Measurements from ENCODE around the gene ZFP1. TPM values are rescaled to one million over a fixed set of nuclear protein-coding genes. Genes with fewer than 3 reads are reported as not detected.

ZFP1 gene
- total RNA-seq, 1 donor from 2014 or later, result 14.0 TPM

DNA sequence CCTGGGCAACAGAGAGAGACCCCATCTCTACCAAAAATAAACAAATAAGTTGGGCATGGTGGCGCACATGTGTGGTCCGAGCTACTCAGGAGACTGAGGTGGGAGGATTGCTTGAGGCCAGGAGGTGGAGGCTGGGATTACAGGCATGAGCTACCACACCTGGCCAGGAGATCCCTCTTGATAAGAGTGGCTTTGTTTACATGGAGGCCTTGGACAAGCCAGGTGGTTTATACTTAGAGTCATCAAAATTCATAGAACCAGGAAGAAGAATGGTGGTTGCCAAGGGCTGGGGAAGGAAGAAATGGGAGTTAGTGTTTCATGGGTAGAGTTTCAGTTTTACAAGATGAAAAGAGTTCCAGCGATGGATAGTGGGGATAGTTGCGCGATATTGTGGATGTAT, 8.8 kb upstream of the ZFP1 start:
- intact Hi-C loops (cut with micrococcal nuclease), result no loop called here
- no peaks in the 10 kb centered on the region for H3K36me3 Mint-ChIP-seq (ENCODE audit: low read depth)
- H3K27ac Mint-ChIP-seq, result no peak overlapping the region
- no peak overlapping the region for H3K4me3 Mint-ChIP-seq (ENCODE audit: low read depth)
- H3K9me3 Mint-ChIP-seq, result no peaks in the 10 kb centered on the region
- no peak for DNase-seq (ENCODE audit: low spot score)
- H3K27me3 Mint-ChIP-seq (ENCODE audit: low read depth), result no peaks in the 10 kb centered on the region
- H3K4me1 Mint-ChIP-seq (ENCODE audit: low read depth), result peaks cover 7% of the 10 kb centered on the region

GRCh38 chr16:75143941-75144340, 4.4 kb upstream of the ZFP1 start:
- intact Hi-C loops (cut with micrococcal nuclease), result no loop called here
- Mint-ChIP-seq H3K27me3 (ENCODE audit: low read depth) (no peaks in the 10 kb centered on the region), H3K36me3 (ENCODE audit: low read depth) (peaks cover 1% of the 10 kb centered on the region), H3K9me3 (no peaks in the 10 kb centered on the region), H3K4me3 (ENCODE audit: low read depth) (no peak overlapping the region), H3K4me1 (ENCODE audit: low read depth) (peaks cover 3% of the 10 kb centered on the region), H3K27ac (no peak overlapping the region)
- DNase-seq (ENCODE audit: low spot score), result no peak

- peaks cover 26% of the 10 kb centered on the region for H3K9me3 Mint-ChIP-seq
- H3K27me3 Mint-ChIP-seq (ENCODE audit: low read depth), result no peaks in the 10 kb centered on the region
- intact Hi-C loops (cut with micrococcal nuclease), result loop anchor here (1.0 to 2.0 kb wide), 4 partner anchors 39 to 447 kb away; partner anchors contain the start of genes CFDP1, MLKL and WDR59
- DNase-seq (ENCODE audit: low spot score), result no peak
- H3K4me3 Mint-ChIP-seq (ENCODE audit: low read depth), result peak overlapping the region; percentile 87
- H3K36me3 Mint-ChIP-seq (ENCODE audit: low read depth), result peaks cover 38% of the 10 kb centered on the region
- no peak overlapping the region for H3K27ac Mint-ChIP-seq
- peaks cover 14% of the 10 kb centered on the region for H3K4me1 Mint-ChIP-seq (ENCODE audit: low read depth)
Observed at GRCh38 chr16:75147968-75148310, 385 bp upstream of the ZFP1 start.

DNA sequence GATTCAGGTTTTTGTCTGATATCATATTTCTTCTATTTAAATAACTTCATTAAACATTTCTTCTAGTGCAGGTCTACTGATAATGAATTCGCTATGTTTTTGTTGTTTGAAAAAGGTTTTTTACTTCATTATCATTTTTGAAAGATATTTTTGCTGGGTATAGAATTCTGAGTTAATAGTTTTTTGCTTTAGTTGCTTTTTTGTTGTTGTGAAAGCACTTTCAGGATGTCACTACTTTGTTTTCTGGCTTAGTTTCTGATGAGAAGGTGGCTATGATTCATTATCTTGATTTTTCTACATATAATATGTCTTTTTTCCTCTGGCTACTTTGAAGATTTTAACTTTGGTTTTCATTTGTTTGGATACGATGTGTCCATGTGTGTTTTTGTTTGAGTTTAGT, 3.5 kb downstream of the ZFP1 start:
- Mint-ChIP-seq H3K4me1 (ENCODE audit: low read depth) (peaks cover 12% of the 10 kb centered on the region), H3K27ac (no peak overlapping the region), H3K27me3 (ENCODE audit: low read depth) (no peaks in the 10 kb centered on the region), H3K9me3 (peaks cover 33% of the 10 kb centered on the region), H3K36me3 (ENCODE audit: low read depth) (peaks cover 69% of the 10 kb centered on the region), H3K4me3 (ENCODE audit: low read depth) (no peak overlapping the region)
- intact Hi-C loops (cut with micrococcal nuclease), result no loop called here
- no peak for DNase-seq (ENCODE audit: low spot score)

GRCh38 chr16:75152635-75153034, 4.3 kb downstream of the ZFP1 start:
- Mint-ChIP-seq H3K27ac (peak overlapping the region; percentile 1), H3K4me1 (ENCODE audit: low read depth) (peaks cover 12% of the 10 kb centered on the region)

GRCh38 chr16:75160386-75160785, 12.1 kb downstream of the ZFP1 start:
- H3K27ac Mint-ChIP-seq, result no peak overlapping the region
- H3K4me1 Mint-ChIP-seq (ENCODE audit: low read depth), result no peaks in the 10 kb centered on the region
- intact Hi-C loops (cut with micrococcal nuclease), result no loop called here
- H3K9me3 Mint-ChIP-seq, result peaks cover 43% of the 10 kb centered on the region
- no peak overlapping the region for H3K4me3 Mint-ChIP-seq (ENCODE audit: low read depth)
- no peak for DNase-seq (ENCODE audit: low spot score)
- no peaks in the 10 kb centered on the region for H3K27me3 Mint-ChIP-seq (ENCODE audit: low read depth)
- peaks cover 82% of the 10 kb centered on the region for H3K36me3 Mint-ChIP-seq (ENCODE audit: low read depth)

More at GRCh38 chr16:75152635-75153034, 4.3 kb downstream of the ZFP1 start:
- no peak overlapping the region for H3K4me3 Mint-ChIP-seq (ENCODE audit: low read depth)
- intact Hi-C loops (cut with micrococcal nuclease), result no loop called here
- H3K36me3 Mint-ChIP-seq (ENCODE audit: low read depth), result peaks cover 77% of the 10 kb centered on the region
- H3K27me3 Mint-ChIP-seq (ENCODE audit: low read depth), result no peaks in the 10 kb centered on the region
- no peak for DNase-seq (ENCODE audit: low spot score)
- peaks cover 33% of the 10 kb centered on the region for H3K9me3 Mint-ChIP-seq

DNA sequence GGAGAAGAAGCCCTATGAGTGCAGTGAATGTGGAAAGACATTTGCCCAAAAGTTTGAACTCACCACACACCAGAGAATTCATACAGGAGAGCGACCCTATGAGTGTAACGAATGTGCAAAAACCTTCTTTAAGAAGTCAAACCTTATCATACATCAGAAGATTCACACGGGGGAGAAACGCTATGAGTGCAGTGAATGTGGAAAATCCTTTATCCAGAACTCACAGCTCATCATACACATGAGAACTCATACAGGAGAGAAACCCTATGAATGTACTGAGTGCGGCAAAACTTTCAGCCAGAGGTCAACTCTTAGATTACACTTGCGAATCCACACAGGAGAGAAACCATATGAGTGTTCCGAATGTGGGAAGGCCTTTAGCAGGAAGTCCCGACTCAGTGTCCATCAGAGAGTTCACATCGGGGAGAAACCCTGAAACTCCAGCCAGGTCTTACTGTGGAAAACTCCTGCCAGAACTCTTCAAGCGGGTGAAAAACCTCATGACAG, 21.6 kb downstream of the ZFP1 start:
- Mint-ChIP-seq H3K9me3 (peaks cover 87% of the 10 kb centered on the region), H3K27ac (no peak overlapping the region), H3K36me3 (ENCODE audit: low read depth) (peaks cover 83% of the 10 kb centered on the region), H3K4me1 (ENCODE audit: low read depth) (no peaks in the 10 kb centered on the region), H3K4me3 (ENCODE audit: low read depth) (no peak overlapping the region), H3K27me3 (ENCODE audit: low read depth) (no peaks in the 10 kb centered on the region)
- DNase-seq (ENCODE audit: low spot score), result no peak
- intact Hi-C loops (cut with micrococcal nuclease), result no loop called here

DNA sequence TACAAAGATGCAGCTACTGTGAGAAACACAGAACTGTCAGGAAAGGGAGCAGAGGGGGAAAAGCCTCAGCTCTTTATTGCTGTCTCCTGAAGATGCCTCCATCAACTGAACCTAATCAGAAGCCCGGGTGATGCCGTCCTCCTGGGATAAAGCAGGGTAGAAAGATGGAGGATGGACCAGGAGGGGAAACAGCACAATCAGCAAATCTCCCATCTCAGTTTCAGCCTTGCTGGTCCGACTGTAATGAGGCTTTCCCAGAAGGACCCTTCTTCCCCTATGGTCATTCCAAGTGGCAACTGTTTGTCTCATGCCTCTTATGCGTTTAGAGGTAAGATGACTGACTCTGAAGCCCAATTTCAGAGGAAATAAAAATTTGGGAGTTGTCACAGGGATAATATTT, 24.3 kb downstream of the ZFP1 start:
- Mint-ChIP-seq H3K27ac (no peak overlapping the region), H3K27me3 (ENCODE audit: low read depth) (no peaks in the 10 kb centered on the region), H3K36me3 (ENCODE audit: low read depth) (peaks cover 56% of the 10 kb centered on the region), H3K4me1 (ENCODE audit: low read depth) (no peaks in the 10 kb centered on the region), H3K9me3 (peaks cover 82% of the 10 kb centered on the region), H3K4me3 (ENCODE audit: low read depth) (no peak overlapping the region)
- DNase-seq (ENCODE audit: low spot score), result no peak
- intact Hi-C loops (cut with micrococcal nuclease), result no loop called here

DNA sequence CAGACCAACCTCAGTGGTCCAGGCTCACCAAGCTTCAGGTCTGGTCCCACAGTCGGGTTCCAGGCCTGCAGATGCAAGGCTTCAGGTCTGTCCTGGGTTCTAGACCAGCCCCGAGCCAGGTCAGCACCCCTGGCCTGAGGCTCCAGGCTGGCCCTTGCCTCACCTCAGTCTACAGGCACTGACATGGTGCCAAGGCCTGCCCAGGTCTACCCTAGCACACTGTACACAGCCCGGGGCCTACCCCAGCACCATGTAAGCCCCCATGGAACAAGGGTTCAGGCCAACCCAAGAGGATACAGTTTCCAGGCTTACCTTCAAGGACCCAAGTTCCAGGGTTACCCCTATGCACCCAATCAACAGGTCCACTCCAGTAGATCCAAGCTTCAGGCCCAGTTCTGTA, 26.8 kb downstream of the ZFP1 start:
- no peak for DNase-seq (ENCODE audit: low spot score)
- no peaks in the 10 kb centered on the region for H3K27me3 Mint-ChIP-seq (ENCODE audit: low read depth)
- no peaks in the 10 kb centered on the region for H3K4me1 Mint-ChIP-seq (ENCODE audit: low read depth)
- no peak overlapping the region for H3K27ac Mint-ChIP-seq
- no peak overlapping the region for H3K4me3 Mint-ChIP-seq (ENCODE audit: low read depth)
- H3K9me3 Mint-ChIP-seq, result peaks cover 74% of the 10 kb centered on the region
- intact Hi-C loops (cut with micrococcal nuclease), result no loop called here
- H3K36me3 Mint-ChIP-seq (ENCODE audit: low read depth), result peaks cover 31% of the 10 kb centered on the region

DNA sequence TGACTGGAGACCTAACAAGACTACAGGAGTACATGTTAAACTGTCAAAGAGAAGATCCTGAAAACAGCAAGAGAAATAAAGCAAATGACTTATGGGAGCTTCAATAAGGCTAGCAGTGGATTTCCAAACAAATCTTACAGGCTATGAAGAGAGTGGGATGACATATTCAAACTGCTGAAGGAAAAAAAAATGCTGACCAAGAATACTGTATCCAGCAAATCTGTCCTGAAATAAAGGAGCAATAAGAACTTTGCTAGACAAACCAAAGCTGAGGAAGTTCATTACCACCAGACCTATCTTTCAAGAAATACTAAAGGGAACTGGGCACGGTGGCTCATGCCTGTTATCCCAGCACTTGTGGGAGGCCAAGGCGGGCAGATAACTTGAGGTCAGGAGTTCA, 28.6 kb downstream of the ZFP1 start:
- intact Hi-C loops (cut with micrococcal nuclease), result no loop called here
- Mint-ChIP-seq H3K4me1 (ENCODE audit: low read depth) (no peaks in the 10 kb centered on the region), H3K4me3 (ENCODE audit: low read depth) (no peak overlapping the region), H3K9me3 (peaks cover 57% of the 10 kb centered on the region), H3K36me3 (ENCODE audit: low read depth) (peaks cover 14% of the 10 kb centered on the region), H3K27me3 (ENCODE audit: low read depth) (peaks cover 4% of the 10 kb centered on the region), H3K27ac (no peak overlapping the region)
- DNase-seq (ENCODE audit: low spot score), result no peak

GRCh38 chr16:75179208-75179607, 30.9 kb downstream of the ZFP1 start:
- Mint-ChIP-seq H3K27me3 (ENCODE audit: low read depth) (peaks cover 5% of the 10 kb centered on the region), H3K9me3 (peaks cover 34% of the 10 kb centered on the region), H3K27ac (no peak overlapping the region), H3K4me1 (ENCODE audit: low read depth) (no peaks in the 10 kb centered on the region), H3K4me3 (ENCODE audit: low read depth) (no peak overlapping the region), H3K36me3 (ENCODE audit: low read depth) (no peaks in the 10 kb centered on the region)
- intact Hi-C loops (cut with micrococcal nuclease), result no loop called here
- DNase-seq (ENCODE audit: low spot score), result no peak

DNA sequence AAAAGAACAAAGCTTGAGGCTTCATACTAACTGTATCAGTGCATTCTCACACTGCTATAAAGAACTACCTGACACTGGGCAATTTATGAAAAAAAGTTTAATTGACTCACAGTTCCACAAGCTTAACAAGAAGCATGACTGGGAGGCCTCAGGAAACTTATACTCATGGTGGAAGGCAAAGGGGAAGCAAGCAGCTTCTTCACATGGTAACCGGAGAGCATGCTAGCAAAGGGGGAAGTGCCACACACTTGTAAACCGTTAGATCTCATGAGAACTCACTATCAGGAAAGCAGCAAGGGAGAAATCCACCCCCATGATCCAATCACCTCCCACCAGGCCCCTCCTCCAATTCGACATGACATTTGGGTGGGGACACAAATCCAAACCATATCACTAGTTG, 33.3 kb downstream of the ZFP1 start:
- H3K27ac Mint-ChIP-seq, result no peak overlapping the region
- DNase-seq (ENCODE audit: low spot score), result no peak

DNA sequence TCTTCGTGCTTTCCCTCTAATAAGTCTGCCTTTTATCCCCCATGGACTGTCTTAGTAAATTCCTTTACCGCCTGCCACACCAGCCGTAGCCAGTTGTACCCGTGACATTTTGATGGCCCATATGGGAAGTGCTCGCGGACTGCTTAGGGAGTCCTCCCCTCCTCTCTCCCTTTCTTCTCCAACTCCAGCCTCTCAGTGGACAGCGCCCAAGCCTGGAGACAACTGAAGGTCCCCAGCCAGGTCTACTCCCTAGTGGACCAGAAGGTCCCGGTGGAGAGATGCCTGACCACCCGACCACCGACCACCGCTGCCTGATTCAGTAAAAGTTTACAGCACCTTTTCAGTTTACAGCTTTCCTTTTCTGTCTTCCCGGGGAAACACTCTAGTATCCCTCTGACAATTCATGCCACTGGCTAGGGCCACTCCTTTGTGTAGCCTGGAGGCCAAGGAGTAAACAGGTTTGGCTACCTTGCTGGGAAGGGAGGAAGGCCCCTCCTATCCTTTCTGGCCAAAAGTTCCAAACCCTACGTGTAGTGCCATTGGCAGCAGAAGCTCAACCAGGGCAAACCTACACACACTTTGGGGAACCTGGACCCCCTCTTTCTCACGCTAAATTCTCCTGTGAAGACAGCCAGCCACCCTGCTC, 40.6 kb downstream of the ZFP1 start:
- DNase-seq (ENCODE audit: low spot score), result no peak
- no peaks in the 10 kb centered on the region for H3K9me3 Mint-ChIP-seq
- intact Hi-C loops (cut with micrococcal nuclease), result no loop called here
- H3K27ac Mint-ChIP-seq, result no peak overlapping the region
- no peak overlapping the region for H3K4me3 Mint-ChIP-seq (ENCODE audit: low read depth)
- H3K36me3 Mint-ChIP-seq (ENCODE audit: low read depth), result no peaks in the 10 kb centered on the region
- peaks cover 8% of the 10 kb centered on the region for H3K27me3 Mint-ChIP-seq (ENCODE audit: low read depth)
- H3K4me1 Mint-ChIP-seq (ENCODE audit: low read depth), result no peaks in the 10 kb centered on the region

More for the DNA sequence above, 33.3 kb downstream of the ZFP1 start:
- peaks cover 20% of the 10 kb centered on the region for H3K9me3 Mint-ChIP-seq
- H3K36me3 Mint-ChIP-seq (ENCODE audit: low read depth), result no peaks in the 10 kb centered on the region
- intact Hi-C loops (cut with micrococcal nuclease), result no loop called here
- no peak overlapping the region for H3K4me3 Mint-ChIP-seq (ENCODE audit: low read depth)
- peaks cover 5% of the 10 kb centered on the region for H3K27me3 Mint-ChIP-seq (ENCODE audit: low read depth)
- H3K4me1 Mint-ChIP-seq (ENCODE audit: low read depth), result no peaks in the 10 kb centered on the region

Measured in activated T-helper 2 cell treated with anti-CD3 and anti-CD28 coated beads, Interferon-gamma antibody, Interleukin-2, Interleukin-4, amounts not matched to agents 10 μg/mL and 5 μg/mL and 100 μg/mL, durations not matched to agents 14 hours and 24 hours and 36 hours (primary cell).